ENCODE data around the gene SLCO4A1. TPM values are rescaled to one million over a fixed set of nuclear protein-coding genes. Genes with fewer than 3 reads are reported as not detected.

SLCO4A1 gene
- total RNA-seq, 1 donor, result under 0.01 TPM

DNA sequence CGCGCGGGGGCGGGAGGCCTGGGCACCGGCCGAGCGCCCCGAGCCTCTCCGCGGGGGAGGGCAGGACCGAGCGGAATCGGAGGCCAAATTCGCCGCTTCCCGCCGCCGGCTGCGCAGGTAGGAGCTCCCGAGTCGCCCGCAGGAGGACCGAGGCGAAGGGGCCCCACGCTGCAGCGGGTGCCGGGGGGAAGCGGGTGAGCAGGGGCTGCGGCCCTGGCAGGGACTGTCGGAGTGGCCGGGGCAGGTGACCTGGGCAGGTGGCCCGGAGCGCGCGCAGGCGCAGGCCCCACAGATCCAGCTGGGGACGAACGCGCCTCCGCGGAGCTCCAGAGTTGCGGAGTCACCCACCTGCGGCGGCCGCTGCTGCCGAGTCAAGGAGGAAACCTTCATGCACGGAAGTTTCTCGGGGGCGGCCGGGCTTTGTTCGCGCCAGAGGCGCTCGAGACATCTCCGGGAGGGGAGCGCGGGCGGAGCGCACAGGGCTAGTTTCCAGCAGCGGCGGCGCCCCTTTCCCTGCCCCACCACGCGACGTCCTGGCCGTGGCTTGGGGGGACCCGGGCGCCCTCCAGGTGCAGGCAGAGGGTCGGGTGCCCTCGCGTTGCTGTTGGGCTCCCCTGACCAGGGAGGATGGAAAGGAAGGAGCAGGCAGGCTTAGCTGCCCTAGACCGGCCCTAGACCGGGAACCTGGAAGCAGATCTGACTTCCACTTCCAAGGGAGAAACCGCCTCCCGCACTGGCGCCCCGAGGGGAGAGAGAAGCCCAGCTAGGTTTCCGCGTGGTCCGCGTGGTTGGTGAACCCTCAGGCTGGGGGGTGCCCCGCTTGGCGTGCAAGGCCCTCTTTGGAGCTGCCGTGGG lies 590 bp downstream of the SLCO4A1 start:
- H3K27me3 ChIP-seq (ENCODE audit: insufficient read depth, low read length), result peaks cover 57% of the 10 kb centered on the region
- H3K4me1 ChIP-seq (ENCODE audit: insufficient read depth, low read length), result no peaks in the 10 kb centered on the region
- H4K20me1 ChIP-seq (ENCODE audit: insufficient read depth, low read length), result no peaks in the 10 kb centered on the region
- no peak overlapping the region for H3K27ac ChIP-seq (ENCODE audit: low read depth, low read length)
- H3K9me3 ChIP-seq (ENCODE audit: low read depth, low read length), result no peaks in the 10 kb centered on the region
- H3K4me2 ChIP-seq (ENCODE audit: insufficient read depth, low read length), result no peak overlapping the region
- DNase-seq (ENCODE audit: insufficient read length, low spot score, missing footprints), result no peak
- H2AFZ ChIP-seq (ENCODE audit: low read length), result no peak overlapping the region
- no peaks in the 10 kb centered on the region for H3K79me2 ChIP-seq (ENCODE audit: insufficient read depth, low read length)
- H3K4me3 ChIP-seq (ENCODE audit: insufficient read depth, low read length), result no peak overlapping the region
- no peak for TF ChIP-seq CTCF (IDR thresholded peaks at IDR 0.05; ENCODE audit: extremely low read depth, low read depth, low read length)
- no peaks in the 10 kb centered on the region for H3K36me3 ChIP-seq (ENCODE audit: insufficient read depth, low read length)

DNA sequence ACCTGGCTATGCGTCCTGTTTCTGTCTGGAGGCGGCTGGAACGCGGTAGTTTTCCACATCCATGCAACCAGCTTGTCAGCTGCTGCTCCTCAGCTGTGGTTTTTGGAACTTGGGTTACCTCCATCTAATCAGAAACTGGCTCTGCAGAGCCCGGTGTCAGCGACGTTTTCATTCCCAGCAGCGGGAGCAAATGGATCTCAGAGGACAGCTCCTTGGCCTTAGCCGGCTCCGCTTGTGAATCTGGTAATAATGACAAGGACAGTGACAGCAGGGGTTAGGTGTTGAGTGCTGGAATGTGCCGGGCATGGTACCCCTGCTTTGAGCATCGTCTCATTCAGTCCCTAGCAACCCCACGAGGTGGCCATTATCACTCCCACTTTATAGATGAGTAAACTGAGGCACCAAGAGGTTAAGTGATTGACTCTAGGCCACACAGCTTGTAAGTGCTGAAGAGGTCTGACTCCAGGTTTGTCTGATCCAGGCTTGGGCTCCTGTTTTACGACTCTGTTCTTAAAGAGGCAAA lies 1.3 kb downstream of the SLCO4A1 start:
- Histone ChIP-seq H3K4me1 (ENCODE audit: insufficient read depth, low read length) (no peaks in the 10 kb centered on the region), H3K36me3 (ENCODE audit: insufficient read depth, low read length) (no peaks in the 10 kb centered on the region), H3K9me3 (ENCODE audit: low read depth, low read length) (no peaks in the 10 kb centered on the region), H3K27ac (ENCODE audit: low read depth, low read length) (no peak overlapping the region), H3K4me3 (ENCODE audit: insufficient read depth, low read length) (no peak overlapping the region), H4K20me1 (ENCODE audit: insufficient read depth, low read length) (no peaks in the 10 kb centered on the region), H3K27me3 (ENCODE audit: insufficient read depth, low read length) (peaks cover 50% of the 10 kb centered on the region), H3K79me2 (ENCODE audit: insufficient read depth, low read length) (no peaks in the 10 kb centered on the region), H3K4me2 (ENCODE audit: insufficient read depth, low read length) (no peak overlapping the region), H2AFZ (ENCODE audit: low read length) (no peak overlapping the region)
- TF ChIP-seq CTCF (IDR thresholded peaks at IDR 0.05; ENCODE audit: extremely low read depth, low read depth, low read length), result no peak
- no peak for DNase-seq (ENCODE audit: insufficient read length, low spot score, missing footprints)

DNA sequence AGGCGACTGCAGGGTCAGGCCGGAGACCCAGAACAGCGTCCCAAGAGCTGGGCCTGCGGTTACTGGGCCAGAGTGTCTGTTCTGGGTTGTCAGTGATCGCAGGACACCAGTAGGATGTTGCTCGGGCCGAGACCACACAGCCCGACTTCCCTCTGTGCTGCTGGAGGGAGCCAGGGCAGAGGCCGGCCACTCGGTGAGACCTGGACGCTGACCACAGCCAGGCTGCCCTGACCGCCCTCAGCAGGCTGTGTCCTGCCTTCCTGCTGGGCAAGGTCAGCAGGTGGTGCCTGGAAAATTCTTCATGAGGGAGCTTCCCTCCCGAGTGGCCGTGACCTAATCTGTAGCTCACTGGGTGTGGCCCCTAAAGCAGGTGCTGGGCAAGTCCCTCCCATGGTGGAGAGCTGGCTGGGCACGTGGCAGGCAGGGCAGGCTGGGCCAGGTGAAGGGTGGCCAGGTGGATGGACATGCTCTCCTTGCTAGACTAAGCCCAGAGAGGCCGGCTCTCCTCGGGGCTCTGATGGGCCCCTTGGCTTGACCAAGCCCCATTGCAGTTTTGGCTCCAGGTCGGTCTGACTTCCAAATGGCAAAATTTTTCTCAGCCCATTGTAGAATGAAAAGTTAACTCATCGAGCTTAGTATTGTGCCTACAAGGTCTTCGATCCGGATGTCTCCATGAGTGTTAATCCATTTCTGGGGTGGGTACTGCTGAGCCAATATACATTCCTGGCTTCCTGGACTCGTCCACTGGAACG lies 1.9 kb downstream of the SLCO4A1 start:
- peaks cover 45% of the 10 kb centered on the region for H3K27me3 ChIP-seq (ENCODE audit: insufficient read depth, low read length)
- no peak overlapping the region for H3K27ac ChIP-seq (ENCODE audit: low read depth, low read length)
- H4K20me1 ChIP-seq (ENCODE audit: insufficient read depth, low read length), result no peaks in the 10 kb centered on the region
- no peaks in the 10 kb centered on the region for H3K36me3 ChIP-seq (ENCODE audit: insufficient read depth, low read length)
- H3K4me2 ChIP-seq (ENCODE audit: insufficient read depth, low read length), result no peak overlapping the region
- no peak overlapping the region for H2AFZ ChIP-seq (ENCODE audit: low read length)
- H3K79me2 ChIP-seq (ENCODE audit: insufficient read depth, low read length), result no peaks in the 10 kb centered on the region
- H3K4me1 ChIP-seq (ENCODE audit: insufficient read depth, low read length), result no peaks in the 10 kb centered on the region
- H3K9me3 ChIP-seq (ENCODE audit: low read depth, low read length), result no peaks in the 10 kb centered on the region
- TF ChIP-seq CTCF (IDR thresholded peaks at IDR 0.05; ENCODE audit: extremely low read depth, low read depth, low read length), result no peak
- H3K4me3 ChIP-seq (ENCODE audit: insufficient read depth, low read length), result no peak overlapping the region
- DNase-seq (ENCODE audit: insufficient read length, low spot score, missing footprints), result no peak
